ENCODE measurements around the gene LMX1B.

DNA sequence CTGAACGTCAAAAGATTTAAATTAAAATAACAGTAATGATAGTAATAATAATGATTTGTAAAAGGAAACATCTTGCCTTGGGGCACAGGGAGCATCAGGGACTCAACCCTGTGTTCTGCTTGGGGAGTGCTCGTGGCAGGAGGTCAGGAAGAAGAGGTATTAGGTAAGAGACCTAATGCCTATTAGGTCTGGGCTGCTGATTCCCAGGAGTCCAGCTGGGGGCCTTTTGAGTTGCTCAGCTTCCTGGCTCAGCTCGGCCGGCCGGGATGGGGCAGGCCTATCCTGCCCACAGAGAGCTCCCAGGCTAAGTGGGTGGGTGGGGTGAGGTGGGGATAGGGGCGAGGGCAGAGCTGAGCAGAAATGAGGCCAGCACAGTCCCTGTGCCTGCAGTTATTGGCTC is 17.5 kb downstream of the LMX1B start:
- TF ChIP-seq ZNF560 (tag by site-specific recombination; IDR thresholded peaks at IDR 0.05; ENCODE audit: borderline replicate concordance): no peak
- TF ChIP-seq ZIC2 (tag by site-specific recombination; IDR thresholded peaks at IDR 0.05): no peak
- TF ChIP-seq ZNF510 (tag by site-specific recombination; IDR thresholded peaks at IDR 0.05; ENCODE audit: insufficient replicate concordance): no peak
- TF ChIP-seq ZNF654 (tag by site-specific recombination; IDR thresholded peaks at IDR 0.05; ENCODE audit: low read depth): no peak
- TF ChIP-seq WT1 (tag by site-specific recombination; IDR thresholded peaks at IDR 0.05): no peak

Measured in HEK293 (cell line).